SKM-1 treated with dmso at 0.1 percent for 144 hours (cell line): ENCODE results near the gene DPEP2.
"Not testable (repeated sequence)": the region's sequence is repeated elsewhere in the genome, so short reads cannot be mapped to it uniquely, and the experiment has no call there.

Experiments used
- DNase-seq: peaks from one replicate; lab custom pipeline; 2025; ENCODE audit not compliant: unreplicated experiment; lab: John Stamatoyannopoulos, UW

The DPEP2 gene

GRCh38 chr16:67940446-67941089 lies 58.7 kb downstream of the DPEP2 start:
- DNase-seq: no peak

- DNase-seq: no peak
Measured at GRCh38 chr16:67939507-67940445, 59.5 kb downstream of the DPEP2 start.

- not testable (repeated sequence) for DNase-seq
Measured at GRCh38 chr16:67937713-67938112, 61.6 kb downstream of the DPEP2 start.
